Endothelial cell of umbilical vein (primary cell): ENCODE results near the gene EFHD2. TPM values are rescaled to one million over a fixed set of nuclear protein-coding genes. Genes with fewer than 3 reads are reported as not detected.

Source experiments
- BruUV-seq: library from RNA; stranded (reverse); fragments of 400-500 nt; replicated peaks from 2 replicates; lab custom pipeline; 2021; lab: Mats Ljungman, UMichigan
- CTCF ChIA-PET: fragments of 300-600, 350-600 bp; sonication (Branson Sonifier 250); formaldehyde crosslinking; loops from one replicate; lab custom pipeline; 2021; ENCODE audit warnings: antibody characterized with exemption, inconsistent platforms; lab: Charles Lee
- POLR2A ChIA-PET: fragments of 300-600, 350-600 bp; sonication (Branson Sonifier 250); formaldehyde crosslinking; loops from one replicate; lab custom pipeline; 2021; ENCODE audit warnings: antibody characterized with exemption, inconsistent platforms; lab: Charles Lee
- DNase-seq: peaks from one replicate; pipeline ENCODE4 v3.0.0-alpha.2; 2011; ENCODE audit warnings: low read depth, low spot score
- FAIRE-seq: peaks from 2 replicates; lab custom pipeline; 2011; peaks lifted over from hg19 to GRCh38; lab: Jason Lieb, UNC
- H2AFZ ChIP-seq: 2 replicates; pipeline ENCODE4 v1.6.0; 2012; ENCODE audit warnings: low read depth, low read length, control low read depth, inconsistent platforms
- H3K27ac ChIP-seq: 2 replicates; pipeline ENCODE4 v1.5.1; 2011; ENCODE audit warnings: low read depth, mild to moderate bottlenecking, control low read depth, low read length, moderate library complexity; ENCODE audit not compliant: insufficient read depth
- H3K27me3 ChIP-seq, 2 experiments: 2 replicates each; pipeline versions ENCODE4 v1.6.0 to v1.6.1; 2011; ENCODE audit warnings: low read length in 2 of 2, mixed read lengths in 1 of 2; ENCODE audit not compliant: control insufficient read depth in 2 of 2, insufficient read depth in 2 of 2
- H3K36me3 ChIP-seq, 2 experiments: 2 replicates in 1 of 2; 3 replicates in 1 of 2; pipeline ENCODE4 v1.5.1; 2011; ENCODE audit warnings: low read length in 2 of 2, mild to moderate bottlenecking in 1 of 2, moderate library complexity in 1 of 2; ENCODE audit not compliant: control insufficient read depth in 2 of 2, insufficient read depth in 2 of 2; ENCODE audit errors: extremely low read depth in 1 of 2
- H3K4me1 ChIP-seq: 3 replicates; pipeline ENCODE4 v1.5.1; 2011; ENCODE audit warnings: mild to moderate bottlenecking, low read length; ENCODE audit not compliant: control insufficient read depth, insufficient read depth; ENCODE audit errors: extremely low read depth
- H3K4me2 ChIP-seq: 2 replicates; pipeline ENCODE4 v1.6.1; 2011; ENCODE audit warnings: low read length, control low read depth, mixed read lengths; ENCODE audit not compliant: insufficient read depth
- H3K4me3 ChIP-seq, 3 experiments: fragments of 200-600 bp in 1 of 3; sonication (generic), shearing (Covaris generic) in 1 of 3; replicated peaks in 1 of 3; 2 replicates each; pipeline ENCODE4 v1.5.1; 2011 to 2016; ENCODE audit warnings: control low read depth in 3 of 3, low read length in 3 of 3, mild to moderate bottlenecking in 2 of 3, inconsistent platforms in 1 of 3, low read depth in 1 of 3, moderate library complexity in 1 of 3; ENCODE audit not compliant: insufficient read depth in 1 of 3
- H3K79me2 ChIP-seq: 2 replicates; pipeline ENCODE4 v1.6.0; 2012; ENCODE audit warnings: low read length, inconsistent platforms; ENCODE audit not compliant: control insufficient read depth, insufficient read depth
- H3K9ac ChIP-seq: replicated peaks from 2 replicates; pipeline ENCODE3; 2011; ENCODE audit warnings: low read length, control low read depth; ENCODE audit not compliant: insufficient read depth; ENCODE audit errors: extremely low read depth
- H3K9me1 ChIP-seq: replicated peaks from 3 replicates; pipeline ENCODE4 v1.6.0; 2011; ENCODE audit warnings: mild to moderate bottlenecking, low read length; ENCODE audit not compliant: control insufficient read depth, insufficient read depth; ENCODE audit errors: extremely low read depth
- H3K9me3 ChIP-seq: replicated peaks from 2 replicates; pipeline ENCODE4 v1.5.1; 2012; ENCODE audit warnings: low read length, inconsistent platforms; ENCODE audit not compliant: control insufficient read depth, insufficient read depth
- H4K20me1 ChIP-seq: replicated peaks from 2 replicates; pipeline ENCODE3; 2011; ENCODE audit warnings: mild to moderate bottlenecking, low read length; ENCODE audit not compliant: control insufficient read depth, insufficient read depth; ENCODE audit errors: extremely low read depth
- CTCF ChIP-seq, 2 donors: IDR thresholded peaks; 1 replicate in 1 of 2; 2 replicates in 1 of 2; pipeline ENCODE4 v1.5.1; 2011; ENCODE audit warnings: low read length in 2 of 2, mild to moderate bottlenecking in 2 of 2, moderate library complexity in 2 of 2, control low read depth in 1 of 2, inconsistent platforms in 1 of 2, low read depth in 1 of 2; ENCODE audit not compliant: insufficient read depth in 1 of 2; ENCODE audit errors: extremely low read depth in 1 of 2
- EZH2 ChIP-seq: IDR thresholded peaks from 2 replicates; pipeline ENCODE4 v1.6.1; 2012; ENCODE audit warnings: borderline replicate concordance, low read depth, mild to moderate bottlenecking, moderate library complexity, low read length, inconsistent platforms; ENCODE audit not compliant: severe bottlenecking
- FOS ChIP-seq: IDR thresholded peaks from 2 replicates; pipeline ENCODE4 v1.6.1; 2011; ENCODE audit warnings: mild to moderate bottlenecking, low read length, moderate library complexity, borderline replicate concordance; ENCODE audit not compliant: insufficient read depth
- GATA2 ChIP-seq: IDR thresholded peaks from 2 replicates; pipeline ENCODE4 v1.7.0; 2011; ENCODE audit warnings: low read depth, mild to moderate bottlenecking, moderate library complexity, mixed read lengths, low read length; ENCODE audit not compliant: insufficient read length, insufficient read depth
- JUN ChIP-seq: IDR thresholded peaks from 2 replicates; pipeline ENCODE4 v1.6.1; 2011; ENCODE audit warnings: borderline replicate concordance, low read depth; ENCODE audit not compliant: insufficient read length, insufficient read depth
- MAX ChIP-seq: IDR thresholded peaks from 2 replicates; pipeline ENCODE4 v1.6.1; 2011; ENCODE audit not compliant: insufficient read depth, insufficient read length
- MYC ChIP-seq: IDR thresholded peaks from one replicate; pipeline ENCODE4 v1.6.1; 2011; ENCODE audit warnings: mild to moderate bottlenecking, low read depth, low read length
- POLR2A ChIP-seq: IDR thresholded peaks from 2 replicates; pipeline ENCODE4 v1.6.1; 2012; ENCODE audit warnings: low read depth, mild to moderate bottlenecking, control low read depth, low read length
- POLR2AphosphoS5 ChIP-seq: IDR thresholded peaks from 2 replicates; pipeline ENCODE4 v1.6.1; 2012; ENCODE audit warnings: low read depth, mild to moderate bottlenecking, control low read depth, low read length, moderate library complexity; ENCODE audit not compliant: insufficient read depth
- dilution Hi-C: fragments of 300-500 bp; cut with MboI; formaldehyde crosslinking; loops from one replicate; pipeline ENCODE4 v1.15.0; 2019; ENCODE audit warnings: low sequenced_read_pairs; ENCODE audit not compliant: extremely low pct_ligation_motif_present
- intact Hi-C: fragments of 100-400 bp; cut with micrococcal nuclease; formaldehyde crosslinking; loops from one replicate; pipeline ENCODE4 v1.10.0; 2022
- polyA plus RNA-seq, 4 experiments: library from polyadenylated mRNA; depleted of rRNA in 3 of 4; stranded (reverse) in 3 of 4; unstranded in 1 of 4; fragments of >200 nt; gene quantifications; 2 replicates each; pipeline versions ENCODE4 v1.2.1 to v1.2.3, GENCODE V29; 2011 to 2012; ENCODE audit warnings: missing spikeins in 1 of 4
- total RNA-seq: library from RNA; stranded (reverse); gene quantifications from 2 replicates; pipeline ENCODE4 v1.2.3, GENCODE V29; 2021

The EFHD2 gene
- total and polyA plus RNA-seq, 2 donors (not counting 3 experiments of a cell fraction or from before 2014, with no cell fraction given) = 50.2 to 73.5 TPM

- Histone ChIP-seq H3K27me3 (no peaks in the 10 kb centered on the region), H3K79me2 (no peaks in the 10 kb centered on the region), H3K9ac (no peak overlapping the region), H4K20me1 (no peaks in the 10 kb centered on the region), H3K4me1 (no peaks in the 10 kb centered on the region), H3K4me2 (no peak overlapping the region), H3K36me3 (no peaks in the 10 kb centered on the region), H3K27ac (no peak overlapping the region), H3K9me3 (no peaks in the 10 kb centered on the region), H2AFZ (no peak overlapping the region), H3K9me1 (no peaks in the 10 kb centered on the region), H3K4me3 (no peak overlapping the region)
- intact Hi-C loops (no loop called here), dilution Hi-C loops (no loop called here)
- FAIRE-seq (no peak), DNase-seq (no peak)
- TF ChIP-seq FOS (no peak), POLR2A (no peak), MYC (no peak), CTCF (IDR thresholded peaks at IDR 0.05; ENCODE audit: extremely low read depth in 1 of 2, insufficient read depth in 1 of 2, low read depth in 1 of 2, low read length in 2 of 2) (no peak), JUN (no peak), EZH2 (no peak), MAX (no peak), POLR2AphosphoS5 (no peak), GATA2 (no peak)
- ChIA-PET CTCF (interaction anchor here (1.6 kb wide), 1 partner anchor 47 kb away, joined by 5 read pairs; no protein-coding TSS in a partner anchor), POLR2A (no interaction called here)
- no TSS peak for BruUV-seq
Measured at GRCh38 chr1:15370781-15371520, 38.7 kb upstream of the EFHD2 start.
